Ishikawa (cell line): ENCODE measurements around the gene NUP93.

ENCODE experiments used
- CREB1 ChIP-seq: IDR thresholded peaks from 2 replicates; pipeline ENCODE4 v1.6.1; 2012; ENCODE audit warnings: low read depth
- EP300 ChIP-seq: IDR thresholded peaks from 2 replicates; pipeline ENCODE4 v1.6.1; 2012; ENCODE audit warnings: borderline replicate concordance
- FOXM1 ChIP-seq: IDR thresholded peaks from 2 replicates; pipeline ENCODE4 v1.6.1; 2012; ENCODE audit warnings: low read depth, borderline replicate concordance
- RAD21 ChIP-seq: IDR thresholded peaks from 2 replicates; pipeline ENCODE4 v1.6.1; 2012; ENCODE audit warnings: low read depth
- TAF1 ChIP-seq: IDR thresholded peaks from 2 replicates; pipeline ENCODE4 v1.6.1; 2012; ENCODE audit warnings: low read depth, mild to moderate bottlenecking
- TCF12 ChIP-seq: IDR thresholded peaks from 2 replicates; pipeline ENCODE4 v1.6.1; 2012; ENCODE audit warnings: low read depth
- YY1 ChIP-seq: IDR thresholded peaks from 2 replicates; pipeline ENCODE4 v1.6.1; 2012; ENCODE audit warnings: low read depth
- TF ChIP-seq, protein P1 (sequence below): IDR thresholded peaks from 2 replicates; pipeline ENCODE4 v1.6.1; 2012
- TF ChIP-seq, protein P2 (sequence below): IDR thresholded peaks from 2 replicates; pipeline ENCODE4 v1.6.1; 2012; ENCODE audit warnings: low read depth, mild to moderate bottlenecking

DNA sequence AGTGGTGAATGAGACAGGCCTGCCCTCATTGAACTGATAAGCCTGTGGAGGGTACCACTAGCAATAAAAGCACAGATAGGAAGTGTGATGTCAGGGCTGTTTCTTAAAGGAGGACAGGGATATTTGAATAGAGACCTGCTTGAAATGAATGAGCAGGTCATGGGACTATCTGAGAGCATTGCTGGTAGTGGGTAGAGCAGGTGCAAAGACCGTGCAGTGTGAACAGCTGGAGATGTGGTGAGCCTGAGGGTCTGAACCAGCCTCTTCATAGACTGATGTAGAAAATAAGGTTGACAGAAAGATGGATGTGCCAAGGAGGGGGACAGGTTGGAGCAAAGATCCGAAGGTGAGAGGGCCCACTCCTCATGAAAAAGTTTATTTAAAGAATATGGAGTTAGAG is 2.4 kb downstream of the NUP93 start:
- TF ChIP-seq RAD21 (no peak), EP300 (no peak), FOXM1 (no peak), TAF1 (no peak), CREB1 (no peak), YY1 (no peak), TCF12 (no peak)
- TF ChIP-seq, protein P1, sequence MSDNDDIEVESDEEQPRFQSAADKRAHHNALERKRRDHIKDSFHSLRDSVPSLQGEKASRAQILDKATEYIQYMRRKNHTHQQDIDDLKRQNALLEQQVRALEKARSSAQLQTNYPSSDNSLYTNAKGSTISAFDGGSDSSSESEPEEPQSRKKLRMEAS, result no peak
- TF ChIP-seq, protein P2, sequence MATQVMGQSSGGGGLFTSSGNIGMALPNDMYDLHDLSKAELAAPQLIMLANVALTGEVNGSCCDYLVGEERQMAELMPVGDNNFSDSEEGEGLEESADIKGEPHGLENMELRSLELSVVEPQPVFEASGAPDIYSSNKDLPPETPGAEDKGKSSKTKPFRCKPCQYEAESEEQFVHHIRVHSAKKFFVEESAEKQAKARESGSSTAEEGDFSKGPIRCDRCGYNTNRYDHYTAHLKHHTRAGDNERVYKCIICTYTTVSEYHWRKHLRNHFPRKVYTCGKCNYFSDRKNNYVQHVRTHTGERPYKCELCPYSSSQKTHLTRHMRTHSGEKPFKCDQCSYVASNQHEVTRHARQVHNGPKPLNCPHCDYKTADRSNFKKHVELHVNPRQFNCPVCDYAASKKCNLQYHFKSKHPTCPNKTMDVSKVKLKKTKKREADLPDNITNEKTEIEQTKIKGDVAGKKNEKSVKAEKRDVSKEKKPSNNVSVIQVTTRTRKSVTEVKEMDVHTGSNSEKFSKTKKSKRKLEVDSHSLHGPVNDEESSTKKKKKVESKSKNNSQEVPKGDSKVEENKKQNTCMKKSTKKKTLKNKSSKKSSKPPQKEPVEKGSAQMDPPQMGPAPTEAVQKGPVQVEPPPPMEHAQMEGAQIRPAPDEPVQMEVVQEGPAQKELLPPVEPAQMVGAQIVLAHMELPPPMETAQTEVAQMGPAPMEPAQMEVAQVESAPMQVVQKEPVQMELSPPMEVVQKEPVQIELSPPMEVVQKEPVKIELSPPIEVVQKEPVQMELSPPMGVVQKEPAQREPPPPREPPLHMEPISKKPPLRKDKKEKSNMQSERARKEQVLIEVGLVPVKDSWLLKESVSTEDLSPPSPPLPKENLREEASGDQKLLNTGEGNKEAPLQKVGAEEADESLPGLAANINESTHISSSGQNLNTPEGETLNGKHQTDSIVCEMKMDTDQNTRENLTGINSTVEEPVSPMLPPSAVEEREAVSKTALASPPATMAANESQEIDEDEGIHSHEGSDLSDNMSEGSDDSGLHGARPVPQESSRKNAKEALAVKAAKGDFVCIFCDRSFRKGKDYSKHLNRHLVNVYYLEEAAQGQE, result no peak
